H1 (cell line): ENCODE measurements around the gene SCNN1B. TPM values are rescaled to one million over a fixed set of nuclear protein-coding genes. Genes with fewer than 3 reads are reported as not detected.

ENCODE experiments used
- BCL11A ChIP-seq, 2 experiments: IDR thresholded peaks; one replicate each; pipeline ENCODE4 v1.6.1; 2011; ENCODE audit warnings: low read depth in 2 of 2, low read length in 2 of 2, mild to moderate bottlenecking in 2 of 2
- CHD1 ChIP-seq: IDR thresholded peaks from 2 replicates; pipeline ENCODE4 v1.6.1; 2012; ENCODE audit warnings: low read depth, low read length, improper control_type of control experiment
- FOSL1 ChIP-seq: IDR thresholded peaks from 2 replicates; pipeline ENCODE4 v1.6.1; 2011; ENCODE audit warnings: mild to moderate bottlenecking, low read depth, low read length, moderate library complexity; ENCODE audit not compliant: insufficient read depth
- RAD21 ChIP-seq, 2 experiments: IDR thresholded peaks in 1 of 2; conservative IDR thresholded peaks in 1 of 2; 2 replicates each; pipeline ENCODE4 v1.6.1; 2011; ENCODE audit warnings: low read depth in 2 of 2, low read length in 2 of 2, improper control_type of control experiment in 1 of 2, inconsistent platforms in 1 of 2, mild to moderate bottlenecking in 1 of 2, moderate library complexity in 1 of 2
- RNF2 ChIP-seq: fragments of 200-900, 300-1000 bp; sonication (generic); IDR thresholded peaks from 2 replicates; pipeline ENCODE4 v1.7.1; 2016; ENCODE audit warnings: borderline replicate concordance, low read depth, mild to moderate bottlenecking, antibody characterized with exemption, low read length; ENCODE audit not compliant: poor library complexity, severe bottlenecking; ENCODE audit errors: missing control alignments
- SAP30 ChIP-seq: fragments of 300-600 bp; sonication (generic); IDR thresholded peaks from 2 replicates; pipeline ENCODE4 v1.7.1; 2012; ENCODE audit warnings: low read length, moderate library complexity, mild to moderate bottlenecking, inconsistent platforms; ENCODE audit not compliant: insufficient read depth, insufficient replicate concordance
- TAF7 ChIP-seq: optimal IDR thresholded peaks from 2 replicates; pipeline ENCODE3; 2011; ENCODE audit warnings: low read depth, mild to moderate bottlenecking, inconsistent platforms, low read length, moderate library complexity, borderline replicate concordance
- YY1 ChIP-seq: IDR thresholded peaks from 2 replicates; pipeline ENCODE4 v1.6.1; 2011; ENCODE audit warnings: low read depth, mild to moderate bottlenecking, low read length
- polyA plus RNA-seq, 7 experiments: library from polyadenylated mRNA; depleted of rRNA in 3 of 7; stranded (reverse) in 5 of 7; unstranded in 2 of 7; fragments of >200 nt in 5 of 7; fragments of 200-250 nt in 2 of 7; gene quantifications; 1 replicate in 5 of 7; 2 replicates in 1 of 7; 4 replicates in 1 of 7; pipeline versions ENCODE4 v1.2.1 to v1.2.3, GENCODE V29; 2011 to 2013; ENCODE audit warnings: missing spikeins in 2 of 7, mixed read lengths in 2 of 7
- total RNA-seq: library from RNA; stranded (reverse); fragmentation: NEBNext Ultra II Directional; extraction: Animal tissue kit (Norgen Biotek cat#: 25700); gene quantifications from 2 replicates; pipeline ENCODE4 v1.2.1, GENCODE V29; 2021
- TF ChIP-seq, protein P1 (sequence below): fragments of 300-600 bp; sonication (generic); IDR thresholded peaks from 2 replicates; pipeline ENCODE4 v1.7.1; 2012; ENCODE audit warnings: low read length, moderate library complexity, mild to moderate bottlenecking, inconsistent platforms; ENCODE audit not compliant: insufficient replicate concordance

The SCNN1B gene
- total and polyA plus RNA-seq, 2 of the 8 experiments (the other 6 are each of a cell fraction or from before 2014, with no cell fraction given) = 0.20 to 0.95 TPM

DNA sequence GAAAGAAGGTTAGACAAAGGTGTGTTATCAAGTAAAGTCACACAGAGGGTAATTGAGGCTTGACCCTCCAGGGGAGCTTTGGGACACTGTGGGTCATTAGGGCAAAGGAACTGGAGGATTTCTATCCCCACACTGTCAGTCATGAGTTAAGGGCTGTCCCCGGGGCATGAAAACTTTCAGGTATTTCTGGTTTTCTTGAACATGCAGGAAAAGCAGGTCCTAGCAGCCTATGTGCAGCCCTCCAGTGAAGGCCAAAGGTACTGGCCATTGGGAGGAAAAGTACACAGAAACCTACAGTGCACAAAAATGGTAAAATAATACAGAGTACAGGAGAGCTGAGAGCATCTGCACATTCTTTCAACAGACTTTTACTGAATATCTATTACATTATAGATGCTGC is 44.4 kb upstream of the SCNN1B start (continued):
- TF ChIP-seq, protein P1, sequence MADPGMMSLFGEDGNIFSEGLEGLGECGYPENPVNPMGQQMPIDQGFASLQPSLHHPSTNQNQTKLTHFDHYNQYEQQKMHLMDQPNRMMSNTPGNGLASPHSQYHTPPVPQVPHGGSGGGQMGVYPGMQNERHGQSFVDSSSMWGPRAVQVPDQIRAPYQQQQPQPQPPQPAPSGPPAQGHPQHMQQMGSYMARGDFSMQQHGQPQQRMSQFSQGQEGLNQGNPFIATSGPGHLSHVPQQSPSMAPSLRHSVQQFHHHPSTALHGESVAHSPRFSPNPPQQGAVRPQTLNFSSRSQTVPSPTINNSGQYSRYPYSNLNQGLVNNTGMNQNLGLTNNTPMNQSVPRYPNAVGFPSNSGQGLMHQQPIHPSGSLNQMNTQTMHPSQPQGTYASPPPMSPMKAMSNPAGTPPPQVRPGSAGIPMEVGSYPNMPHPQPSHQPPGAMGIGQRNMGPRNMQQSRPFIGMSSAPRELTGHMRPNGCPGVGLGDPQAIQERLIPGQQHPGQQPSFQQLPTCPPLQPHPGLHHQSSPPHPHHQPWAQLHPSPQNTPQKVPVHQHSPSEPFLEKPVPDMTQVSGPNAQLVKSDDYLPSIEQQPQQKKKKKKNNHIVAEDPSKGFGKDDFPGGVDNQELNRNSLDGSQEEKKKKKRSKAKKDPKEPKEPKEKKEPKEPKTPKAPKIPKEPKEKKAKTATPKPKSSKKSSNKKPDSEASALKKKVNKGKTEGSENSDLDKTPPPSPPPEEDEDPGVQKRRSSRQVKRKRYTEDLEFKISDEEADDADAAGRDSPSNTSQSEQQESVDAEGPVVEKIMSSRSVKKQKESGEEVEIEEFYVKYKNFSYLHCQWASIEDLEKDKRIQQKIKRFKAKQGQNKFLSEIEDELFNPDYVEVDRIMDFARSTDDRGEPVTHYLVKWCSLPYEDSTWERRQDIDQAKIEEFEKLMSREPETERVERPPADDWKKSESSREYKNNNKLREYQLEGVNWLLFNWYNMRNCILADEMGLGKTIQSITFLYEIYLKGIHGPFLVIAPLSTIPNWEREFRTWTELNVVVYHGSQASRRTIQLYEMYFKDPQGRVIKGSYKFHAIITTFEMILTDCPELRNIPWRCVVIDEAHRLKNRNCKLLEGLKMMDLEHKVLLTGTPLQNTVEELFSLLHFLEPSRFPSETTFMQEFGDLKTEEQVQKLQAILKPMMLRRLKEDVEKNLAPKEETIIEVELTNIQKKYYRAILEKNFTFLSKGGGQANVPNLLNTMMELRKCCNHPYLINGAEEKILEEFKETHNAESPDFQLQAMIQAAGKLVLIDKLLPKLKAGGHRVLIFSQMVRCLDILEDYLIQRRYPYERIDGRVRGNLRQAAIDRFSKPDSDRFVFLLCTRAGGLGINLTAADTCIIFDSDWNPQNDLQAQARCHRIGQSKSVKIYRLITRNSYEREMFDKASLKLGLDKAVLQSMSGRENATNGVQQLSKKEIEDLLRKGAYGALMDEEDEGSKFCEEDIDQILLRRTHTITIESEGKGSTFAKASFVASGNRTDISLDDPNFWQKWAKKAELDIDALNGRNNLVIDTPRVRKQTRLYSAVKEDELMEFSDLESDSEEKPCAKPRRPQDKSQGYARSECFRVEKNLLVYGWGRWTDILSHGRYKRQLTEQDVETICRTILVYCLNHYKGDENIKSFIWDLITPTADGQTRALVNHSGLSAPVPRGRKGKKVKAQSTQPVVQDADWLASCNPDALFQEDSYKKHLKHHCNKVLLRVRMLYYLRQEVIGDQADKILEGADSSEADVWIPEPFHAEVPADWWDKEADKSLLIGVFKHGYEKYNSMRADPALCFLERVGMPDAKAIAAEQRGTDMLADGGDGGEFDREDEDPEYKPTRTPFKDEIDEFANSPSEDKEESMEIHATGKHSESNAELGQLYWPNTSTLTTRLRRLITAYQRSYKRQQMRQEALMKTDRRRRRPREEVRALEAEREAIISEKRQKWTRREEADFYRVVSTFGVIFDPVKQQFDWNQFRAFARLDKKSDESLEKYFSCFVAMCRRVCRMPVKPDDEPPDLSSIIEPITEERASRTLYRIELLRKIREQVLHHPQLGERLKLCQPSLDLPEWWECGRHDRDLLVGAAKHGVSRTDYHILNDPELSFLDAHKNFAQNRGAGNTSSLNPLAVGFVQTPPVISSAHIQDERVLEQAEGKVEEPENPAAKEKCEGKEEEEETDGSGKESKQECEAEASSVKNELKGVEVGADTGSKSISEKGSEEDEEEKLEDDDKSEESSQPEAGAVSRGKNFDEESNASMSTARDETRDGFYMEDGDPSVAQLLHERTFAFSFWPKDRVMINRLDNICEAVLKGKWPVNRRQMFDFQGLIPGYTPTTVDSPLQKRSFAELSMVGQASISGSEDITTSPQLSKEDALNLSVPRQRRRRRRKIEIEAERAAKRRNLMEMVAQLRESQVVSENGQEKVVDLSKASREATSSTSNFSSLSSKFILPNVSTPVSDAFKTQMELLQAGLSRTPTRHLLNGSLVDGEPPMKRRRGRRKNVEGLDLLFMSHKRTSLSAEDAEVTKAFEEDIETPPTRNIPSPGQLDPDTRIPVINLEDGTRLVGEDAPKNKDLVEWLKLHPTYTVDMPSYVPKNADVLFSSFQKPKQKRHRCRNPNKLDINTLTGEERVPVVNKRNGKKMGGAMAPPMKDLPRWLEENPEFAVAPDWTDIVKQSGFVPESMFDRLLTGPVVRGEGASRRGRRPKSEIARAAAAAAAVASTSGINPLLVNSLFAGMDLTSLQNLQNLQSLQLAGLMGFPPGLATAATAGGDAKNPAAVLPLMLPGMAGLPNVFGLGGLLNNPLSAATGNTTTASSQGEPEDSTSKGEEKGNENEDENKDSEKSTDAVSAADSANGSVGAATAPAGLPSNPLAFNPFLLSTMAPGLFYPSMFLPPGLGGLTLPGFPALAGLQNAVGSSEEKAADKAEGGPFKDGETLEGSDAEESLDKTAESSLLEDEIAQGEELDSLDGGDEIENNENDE = no peak
- no peak for TF ChIP-seq CHD1
- TF ChIP-seq RNF2 = no peak
- no peak for TF ChIP-seq RAD21 (IDR thresholded peaks at IDR 0.05 in 1 of 2, conservative IDR thresholded peaks at IDR 0.05 in 1 of 2; ENCODE audit: low read depth in 2 of 2, low read length in 2 of 2)
- no peak for TF ChIP-seq SAP30
- no peak for TF ChIP-seq BCL11A (IDR thresholded peaks at IDR 0.05; ENCODE audit: low read depth in 2 of 2, low read length in 2 of 2)
- no peak for TF ChIP-seq TAF7
- TF ChIP-seq YY1 = no peak
- TF ChIP-seq FOSL1 = no peak
